Measurements from ENCODE around the gene RAD21L1. TPM values are rescaled to one million over a fixed set of nuclear protein-coding genes. Genes with fewer than 3 reads are reported as not detected.

Gene RAD21L1
- total and polyA plus RNA-seq, 2 donors (not counting 1 experiment from before 2014, with no cell fraction given) = 0.16 to 0.50 TPM

DNA sequence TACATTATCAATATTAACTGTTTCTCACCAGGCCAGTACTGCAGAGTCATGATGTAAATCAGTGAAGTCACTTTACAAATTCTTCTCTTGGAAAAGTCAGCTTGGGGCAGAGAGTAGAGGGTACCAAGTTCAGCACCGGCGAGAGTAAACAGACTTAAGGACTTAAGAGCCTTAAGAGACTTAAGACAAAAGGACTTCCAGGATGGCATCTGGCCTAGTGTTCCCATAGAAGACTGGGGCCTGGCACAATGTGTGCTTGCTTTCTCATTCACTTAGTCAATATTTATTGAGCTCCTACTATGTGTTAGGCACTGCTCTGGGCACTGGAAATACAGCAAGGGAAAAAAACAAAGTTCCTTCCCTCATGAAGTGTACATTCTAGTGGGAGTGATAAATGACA, 38.9 kb downstream of the RAD21L1 start:
- Histone ChIP-seq H3K9me3 (ENCODE audit: control insufficient read depth, insufficient read depth, low read depth, low read length) (no peaks in the 10 kb centered on the region), H3K36me3 (ENCODE audit: control insufficient read depth, insufficient read depth, low read length) (no peaks in the 10 kb centered on the region), H2AFZ (ENCODE audit: low read length) (no peak overlapping the region), H3K27me3 (ENCODE audit: control insufficient read depth, insufficient read depth, low read length) (no peaks in the 10 kb centered on the region), H3K4me2 (ENCODE audit: extremely low read depth, insufficient read depth, low read length) (no peak overlapping the region), H3K27ac (ENCODE audit: insufficient read depth, low read length) (no peak overlapping the region), H4K20me1 (ENCODE audit: control insufficient read depth, extremely low read depth, insufficient read depth, low read length) (no peaks in the 10 kb centered on the region), H3K79me2 (ENCODE audit: control insufficient read depth, insufficient read depth, low read length) (no peaks in the 10 kb centered on the region), H3K4me1 (ENCODE audit: control insufficient read depth, extremely low read depth, insufficient read depth, low read length) (peaks cover 3% of the 10 kb centered on the region), H3K9ac (ENCODE audit: insufficient read depth, low read length) (no peak overlapping the region), H3K4me3 (replicated peaks in 1 of 4; ENCODE audit: control extremely low read depth in 1 of 4, insufficient read depth in 1 of 4, low read depth in 3 of 4, low read length in 4 of 4) (no peak overlapping the region)
- DNase-seq (ENCODE audit: low read depth in 2 of 2) = no peak
- TF ChIP-seq, protein P1, sequence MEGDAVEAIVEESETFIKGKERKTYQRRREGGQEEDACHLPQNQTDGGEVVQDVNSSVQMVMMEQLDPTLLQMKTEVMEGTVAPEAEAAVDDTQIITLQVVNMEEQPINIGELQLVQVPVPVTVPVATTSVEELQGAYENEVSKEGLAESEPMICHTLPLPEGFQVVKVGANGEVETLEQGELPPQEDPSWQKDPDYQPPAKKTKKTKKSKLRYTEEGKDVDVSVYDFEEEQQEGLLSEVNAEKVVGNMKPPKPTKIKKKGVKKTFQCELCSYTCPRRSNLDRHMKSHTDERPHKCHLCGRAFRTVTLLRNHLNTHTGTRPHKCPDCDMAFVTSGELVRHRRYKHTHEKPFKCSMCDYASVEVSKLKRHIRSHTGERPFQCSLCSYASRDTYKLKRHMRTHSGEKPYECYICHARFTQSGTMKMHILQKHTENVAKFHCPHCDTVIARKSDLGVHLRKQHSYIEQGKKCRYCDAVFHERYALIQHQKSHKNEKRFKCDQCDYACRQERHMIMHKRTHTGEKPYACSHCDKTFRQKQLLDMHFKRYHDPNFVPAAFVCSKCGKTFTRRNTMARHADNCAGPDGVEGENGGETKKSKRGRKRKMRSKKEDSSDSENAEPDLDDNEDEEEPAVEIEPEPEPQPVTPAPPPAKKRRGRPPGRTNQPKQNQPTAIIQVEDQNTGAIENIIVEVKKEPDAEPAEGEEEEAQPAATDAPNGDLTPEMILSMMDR (conservative IDR thresholded peaks at IDR 0.05 in 1 of 2, IDR thresholded peaks at IDR 0.05 in 1 of 2; ENCODE audit: low read depth in 1 of 2, low read length in 2 of 2) = no peak
- no peak for TF ChIP-seq EZH2 (IDR thresholded peaks at IDR 0.05; ENCODE audit: low read length, missing control alignments)

DNA sequence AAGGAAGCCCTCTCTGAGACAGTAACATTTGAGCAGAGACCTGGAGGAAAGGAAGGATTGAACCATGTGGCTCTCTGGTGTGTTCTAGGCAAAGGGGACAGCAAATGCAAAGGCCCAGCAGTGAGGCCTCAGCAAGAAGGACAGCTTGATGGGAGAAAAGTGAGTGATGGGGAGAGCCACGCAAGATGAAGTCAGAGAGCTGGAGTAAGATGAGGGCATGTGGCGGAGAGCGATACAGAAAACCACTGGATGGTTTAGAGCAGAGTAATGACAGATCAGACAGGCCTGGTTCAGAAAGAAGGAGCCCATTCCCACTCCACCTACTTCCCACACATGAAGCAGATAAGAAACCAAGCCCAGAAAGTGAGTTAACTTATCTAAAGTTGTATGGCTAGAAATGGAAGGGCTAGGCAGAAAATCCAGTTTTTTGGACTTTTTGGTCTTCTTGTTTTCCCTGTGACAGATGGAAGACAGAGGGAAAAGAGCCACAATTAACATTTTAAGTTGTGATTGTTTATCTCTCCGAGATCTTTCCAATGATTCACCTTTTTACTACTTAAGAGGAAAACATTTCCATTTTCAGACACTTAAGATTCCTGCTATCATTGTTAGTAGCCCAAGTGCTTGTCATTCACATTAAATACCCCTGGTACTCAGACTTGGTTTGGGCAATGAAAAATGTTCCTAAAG, 39.5 kb downstream of the RAD21L1 start:
- Histone ChIP-seq H3K9ac (ENCODE audit: insufficient read depth, low read length) (no peak overlapping the region), H3K27ac (ENCODE audit: insufficient read depth, low read length) (peak overlapping the region; percentile 60)
- peak in 1 of 2 donors; percentile 43 for DNase-seq (ENCODE audit: low read depth in 2 of 2)

DNA sequence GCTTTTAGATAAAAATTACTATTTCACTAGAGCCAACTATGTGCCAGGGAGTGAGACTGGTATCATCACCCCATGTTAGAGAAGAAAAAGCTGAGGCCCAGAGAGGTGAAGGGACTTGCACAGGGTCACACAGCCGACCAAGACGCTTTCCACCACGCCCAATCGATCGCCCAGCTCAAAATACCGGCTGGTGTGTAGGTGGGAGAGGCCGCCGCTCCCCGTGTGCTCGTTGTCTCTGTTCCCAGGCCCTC, 40.0 kb downstream of the RAD21L1 start:
- Histone ChIP-seq H3K4me1 (ENCODE audit: control insufficient read depth, extremely low read depth, insufficient read depth, low read length) (peaks cover 3% of the 10 kb centered on the region), H3K9ac (ENCODE audit: insufficient read depth, low read length) (peak overlapping the region; percentile 9), H3K9me3 (ENCODE audit: control insufficient read depth, insufficient read depth, low read depth, low read length) (no peaks in the 10 kb centered on the region), H3K27me3 (ENCODE audit: control insufficient read depth, insufficient read depth, low read length) (no peaks in the 10 kb centered on the region), H2AFZ (ENCODE audit: low read length) (peak overlapping the region; percentile 93), H3K36me3 (ENCODE audit: control insufficient read depth, insufficient read depth, low read length) (no peaks in the 10 kb centered on the region), H3K4me3 (replicated peaks in 1 of 4; ENCODE audit: control extremely low read depth in 1 of 4, insufficient read depth in 1 of 4, low read depth in 3 of 4, low read length in 4 of 4) (peak overlapping the region; percentile 51 to 81 (median 64)), H3K4me2 (ENCODE audit: extremely low read depth, insufficient read depth, low read length) (peak overlapping the region; percentile 73), H4K20me1 (ENCODE audit: control insufficient read depth, extremely low read depth, insufficient read depth, low read length) (no peaks in the 10 kb centered on the region), H3K79me2 (ENCODE audit: control insufficient read depth, insufficient read depth, low read length) (no peaks in the 10 kb centered on the region), H3K27ac (ENCODE audit: insufficient read depth, low read length) (peak overlapping the region; percentile 60)
- no peak for TF ChIP-seq EZH2 (IDR thresholded peaks at IDR 0.05; ENCODE audit: low read length, missing control alignments)
- TF ChIP-seq, protein P1 (conservative IDR thresholded peaks at IDR 0.05 in 1 of 2, IDR thresholded peaks at IDR 0.05 in 1 of 2; ENCODE audit: low read depth in 1 of 2, low read length in 2 of 2) = no peak
- DNase-seq (ENCODE audit: low read depth in 2 of 2) = no peak

More for the DNA sequence above, 39.5 kb downstream of the RAD21L1 start:
- no peak for TF ChIP-seq EZH2 (IDR thresholded peaks at IDR 0.05; ENCODE audit: low read length, missing control alignments)
- TF ChIP-seq, protein P1 (conservative IDR thresholded peaks at IDR 0.05 in 1 of 2, IDR thresholded peaks at IDR 0.05 in 1 of 2; ENCODE audit: low read depth in 1 of 2, low read length in 2 of 2) = no peak
- H3K79me2 ChIP-seq (ENCODE audit: control insufficient read depth, insufficient read depth, low read length) = no peaks in the 10 kb centered on the region
- H3K4me1 ChIP-seq (ENCODE audit: control insufficient read depth, extremely low read depth, insufficient read depth, low read length) = peaks cover 3% of the 10 kb centered on the region
- H3K9me3 ChIP-seq (ENCODE audit: control insufficient read depth, insufficient read depth, low read depth, low read length) = no peaks in the 10 kb centered on the region
- H3K27me3 ChIP-seq (ENCODE audit: control insufficient read depth, insufficient read depth, low read length) = no peaks in the 10 kb centered on the region
- H3K4me3 ChIP-seq (replicated peaks in 1 of 4; ENCODE audit: control extremely low read depth in 1 of 4, insufficient read depth in 1 of 4, low read depth in 3 of 4, low read length in 4 of 4) = peak overlapping the region; percentile 51 to 81 (median 64)
- H4K20me1 ChIP-seq (ENCODE audit: control insufficient read depth, extremely low read depth, insufficient read depth, low read length) = no peaks in the 10 kb centered on the region
- H2AFZ ChIP-seq (ENCODE audit: low read length) = peak overlapping the region; percentile 93
- peak overlapping the region; percentile 73 for H3K4me2 ChIP-seq (ENCODE audit: extremely low read depth, insufficient read depth, low read length)
- H3K36me3 ChIP-seq (ENCODE audit: control insufficient read depth, insufficient read depth, low read length) = no peaks in the 10 kb centered on the region

Data from fibroblast of lung (primary cell).